NT2/D1 (cell line): ENCODE results near the gene AP1G2.

Experiments
- SUZ12 ChIP-seq: IDR thresholded peaks from 2 replicates; pipeline ENCODE4 v1.6.1; 2011; ENCODE audit not compliant: insufficient read length, insufficient read depth; ENCODE audit errors: extremely low read depth
- YY1 ChIP-seq: IDR thresholded peaks from 2 replicates; pipeline ENCODE4 v1.6.1; 2011; ENCODE audit not compliant: insufficient read length, insufficient read depth
- ZNF274 ChIP-seq: IDR thresholded peaks from 2 replicates; pipeline ENCODE4 v1.6.1; 2011; ENCODE audit warnings: mild to moderate bottlenecking, low read depth, low read length

DNA sequence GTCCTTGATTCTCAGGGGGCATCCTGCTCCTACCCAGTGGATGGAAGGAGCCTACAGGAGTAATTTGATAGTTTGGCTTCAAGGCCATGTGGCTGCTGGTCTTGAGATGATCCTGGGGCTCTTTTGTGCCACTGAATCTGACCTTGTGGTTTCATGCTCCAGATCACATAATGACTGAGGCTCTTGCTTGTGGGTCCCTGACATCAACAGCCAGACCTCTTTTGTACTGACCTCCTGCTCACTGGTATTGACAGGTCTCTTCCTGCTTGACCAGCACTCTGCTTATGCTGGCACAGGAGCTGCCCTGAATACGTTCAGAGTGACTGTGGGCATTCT is 34.2 kb upstream of the AP1G2 start:
- TF ChIP-seq SUZ12 (no peak), ZNF274 (no peak), YY1 (no peak)
